ENCODE data around the gene MRM2. TPM values are rescaled to one million over a fixed set of nuclear protein-coding genes. Genes with fewer than 3 reads are reported as not detected.

Gene MRM2
- 44.9 TPM for polyA plus RNA-seq (2013, experiment 1 of 4)
- polyA plus RNA-seq (2013, experiment 2 of 4), result 50.6 TPM
- 36.6 TPM for polyA plus RNA-seq (2013, experiment 3 of 4)
- 40.7 TPM for polyA plus RNA-seq (2013, experiment 4 of 4)

- 0 to 1% methylated on average over 81 of the region's 81 CpGs for WGBS, 2 experiments
- H3K27me3 ChIP-seq (ENCODE audit: control insufficient read depth, insufficient read depth, low read length, poor library complexity, severe bottlenecking), result no peaks in the 10 kb centered on the region
- H3K36me3 ChIP-seq (ENCODE audit: control insufficient read depth, insufficient read depth, low read length), result peaks cover 26% of the 10 kb centered on the region
- peak within 1 kb of the TSS; percentile 12 for H3K27ac ChIP-seq (ENCODE audit: insufficient read depth, low read depth, low read length, poor library complexity, severe bottlenecking)
- no peaks in the 10 kb centered on the region for H3K9me3 ChIP-seq (ENCODE audit: control insufficient read depth, low read length)
- peak within 1 kb of the TSS; percentile 86 for H3K4me3 ChIP-seq (ENCODE audit: insufficient read depth, low read depth, low read length)
- peaks cover 10% of the 10 kb centered on the region for H3K4me1 ChIP-seq (ENCODE audit: control insufficient read depth, insufficient read depth, low read length)
These were observed at the start of gene MRM2, which contains the start of gene NUDT1 for GRCh38 chr7:2241580-2242540. Gene MRM2, minus strand, starts transcription at chr7:2242205. Its CDS starts 36 bp downstream, at chr7:2242169. Gene NUDT1, plus strand, starts transcription at chr7:2242226. Its CDS starts 2,349 bp downstream, at chr7:2244575.

GRCh38 chr7:2290877-2291276 lies 48.9 kb upstream of the MRM2 start:
- WGBS, 2 experiments, result 94 to 95% methylated on average over 6 of the region's 6 CpGs
- Histone ChIP-seq H3K9me3 (ENCODE audit: control insufficient read depth, low read length) (no peaks in the 10 kb centered on the region), H3K27ac (ENCODE audit: insufficient read depth, low read depth, low read length, poor library complexity, severe bottlenecking) (no peak overlapping the region), H3K4me1 (ENCODE audit: control insufficient read depth, insufficient read depth, low read length) (no peaks in the 10 kb centered on the region), H3K4me3 (ENCODE audit: insufficient read depth, low read depth, low read length) (no peak overlapping the region), H3K27me3 (ENCODE audit: control insufficient read depth, insufficient read depth, low read length, poor library complexity, severe bottlenecking) (no peaks in the 10 kb centered on the region), H3K36me3 (ENCODE audit: control insufficient read depth, insufficient read depth, low read length) (no peaks in the 10 kb centered on the region)

- WGBS, 2 experiments, result 93 to 94% methylated on average over 13 of the region's 13 CpGs
- Histone ChIP-seq H3K27me3 (ENCODE audit: control insufficient read depth, insufficient read depth, low read length, poor library complexity, severe bottlenecking) (no peaks in the 10 kb centered on the region), H3K4me1 (ENCODE audit: control insufficient read depth, insufficient read depth, low read length) (no peaks in the 10 kb centered on the region), H3K27ac (ENCODE audit: insufficient read depth, low read depth, low read length, poor library complexity, severe bottlenecking) (no peak overlapping the region), H3K9me3 (ENCODE audit: control insufficient read depth, low read length) (no peaks in the 10 kb centered on the region), H3K36me3 (ENCODE audit: control insufficient read depth, insufficient read depth, low read length) (no peaks in the 10 kb centered on the region), H3K4me3 (ENCODE audit: insufficient read depth, low read depth, low read length) (no peak overlapping the region)
These were observed 47.6 kb upstream of the MRM2 start for GRCh38 chr7:2289621-2290020.

GRCh38 chr7:2289111-2289586 lies 47.1 kb upstream of the MRM2 start:
- WGBS, 2 experiments, result 96% methylated on average over 20 of the region's 20 CpGs
- no peaks in the 10 kb centered on the region for H3K27me3 ChIP-seq (ENCODE audit: control insufficient read depth, insufficient read depth, low read length, poor library complexity, severe bottlenecking)
- no peaks in the 10 kb centered on the region for H3K36me3 ChIP-seq (ENCODE audit: control insufficient read depth, insufficient read depth, low read length)
- no peaks in the 10 kb centered on the region for H3K9me3 ChIP-seq (ENCODE audit: control insufficient read depth, low read length)
- no peak overlapping the region for H3K27ac ChIP-seq (ENCODE audit: insufficient read depth, low read depth, low read length, poor library complexity, severe bottlenecking)
- H3K4me1 ChIP-seq (ENCODE audit: control insufficient read depth, insufficient read depth, low read length), result no peaks in the 10 kb centered on the region
- H3K4me3 ChIP-seq (ENCODE audit: insufficient read depth, low read depth, low read length), result no peak overlapping the region

GRCh38 chr7:2288503-2288902 lies 46.5 kb upstream of the MRM2 start:
- WGBS, 2 experiments, result 91 to 93% methylated on average over 8 of the region's 8 CpGs
- H3K27ac ChIP-seq (ENCODE audit: insufficient read depth, low read depth, low read length, poor library complexity, severe bottlenecking), result no peak overlapping the region
- H3K27me3 ChIP-seq (ENCODE audit: control insufficient read depth, insufficient read depth, low read length, poor library complexity, severe bottlenecking), result no peaks in the 10 kb centered on the region
- H3K4me3 ChIP-seq (ENCODE audit: insufficient read depth, low read depth, low read length), result no peak overlapping the region
- no peaks in the 10 kb centered on the region for H3K36me3 ChIP-seq (ENCODE audit: control insufficient read depth, insufficient read depth, low read length)
- H3K9me3 ChIP-seq (ENCODE audit: control insufficient read depth, low read length), result no peaks in the 10 kb centered on the region
- H3K4me1 ChIP-seq (ENCODE audit: control insufficient read depth, insufficient read depth, low read length), result no peaks in the 10 kb centered on the region

- H3K9me3 ChIP-seq (ENCODE audit: control insufficient read depth, low read length), result no peaks in the 10 kb centered on the region
- H3K4me3 ChIP-seq (ENCODE audit: insufficient read depth, low read depth, low read length), result no peak overlapping the region
- no peaks in the 10 kb centered on the region for H3K36me3 ChIP-seq (ENCODE audit: control insufficient read depth, insufficient read depth, low read length)
- no peaks in the 10 kb centered on the region for H3K4me1 ChIP-seq (ENCODE audit: control insufficient read depth, insufficient read depth, low read length)
- no peaks in the 10 kb centered on the region for H3K27me3 ChIP-seq (ENCODE audit: control insufficient read depth, insufficient read depth, low read length, poor library complexity, severe bottlenecking)
- no peak overlapping the region for H3K27ac ChIP-seq (ENCODE audit: insufficient read depth, low read depth, low read length, poor library complexity, severe bottlenecking)
- 89 to 93% methylated on average over 8 of the region's 8 CpGs for WGBS, 2 experiments
These were observed 45.7 kb upstream of the MRM2 start for GRCh38 chr7:2287745-2288144.

GRCh38 chr7:2283074-2283473 lies 41.1 kb upstream of the MRM2 start:
- H3K27me3 ChIP-seq (ENCODE audit: control insufficient read depth, insufficient read depth, low read length, poor library complexity, severe bottlenecking), result no peaks in the 10 kb centered on the region
- H3K27ac ChIP-seq (ENCODE audit: insufficient read depth, low read depth, low read length, poor library complexity, severe bottlenecking), result no peak overlapping the region
- no peaks in the 10 kb centered on the region for H3K9me3 ChIP-seq (ENCODE audit: control insufficient read depth, low read length)
- H3K4me1 ChIP-seq (ENCODE audit: control insufficient read depth, insufficient read depth, low read length), result no peaks in the 10 kb centered on the region
- no peaks in the 10 kb centered on the region for H3K36me3 ChIP-seq (ENCODE audit: control insufficient read depth, insufficient read depth, low read length)
- 87 to 88% methylated on average over 20 of the region's 20 CpGs for WGBS, 2 experiments
- no peak overlapping the region for H3K4me3 ChIP-seq (ENCODE audit: insufficient read depth, low read depth, low read length)

- Histone ChIP-seq H3K36me3 (ENCODE audit: control insufficient read depth, insufficient read depth, low read length) (no peaks in the 10 kb centered on the region), H3K27ac (ENCODE audit: insufficient read depth, low read depth, low read length, poor library complexity, severe bottlenecking) (no peak overlapping the region), H3K9me3 (ENCODE audit: control insufficient read depth, low read length) (no peaks in the 10 kb centered on the region), H3K4me1 (ENCODE audit: control insufficient read depth, insufficient read depth, low read length) (no peaks in the 10 kb centered on the region), H3K4me3 (ENCODE audit: insufficient read depth, low read depth, low read length) (no peak overlapping the region), H3K27me3 (ENCODE audit: control insufficient read depth, insufficient read depth, low read length, poor library complexity, severe bottlenecking) (no peaks in the 10 kb centered on the region)
- WGBS, 2 experiments, result 79 to 80% methylated on average over 14 of the region's 14 CpGs
These were observed 40.3 kb upstream of the MRM2 start for GRCh38 chr7:2282185-2282751.

GRCh38 chr7:2281541-2281940 lies 39.5 kb upstream of the MRM2 start:
- 89 to 92% methylated on average over 9 of the region's 9 CpGs for WGBS, 2 experiments
- H3K27ac ChIP-seq (ENCODE audit: insufficient read depth, low read depth, low read length, poor library complexity, severe bottlenecking), result no peak overlapping the region
- no peaks in the 10 kb centered on the region for H3K4me1 ChIP-seq (ENCODE audit: control insufficient read depth, insufficient read depth, low read length)
- H3K4me3 ChIP-seq (ENCODE audit: insufficient read depth, low read depth, low read length), result no peak overlapping the region
- no peaks in the 10 kb centered on the region for H3K27me3 ChIP-seq (ENCODE audit: control insufficient read depth, insufficient read depth, low read length, poor library complexity, severe bottlenecking)
- no peaks in the 10 kb centered on the region for H3K36me3 ChIP-seq (ENCODE audit: control insufficient read depth, insufficient read depth, low read length)
- no peaks in the 10 kb centered on the region for H3K9me3 ChIP-seq (ENCODE audit: control insufficient read depth, low read length)

- Histone ChIP-seq H3K36me3 (ENCODE audit: control insufficient read depth, insufficient read depth, low read length) (no peaks in the 10 kb centered on the region), H3K4me3 (ENCODE audit: insufficient read depth, low read depth, low read length) (no peak overlapping the region), H3K4me1 (ENCODE audit: control insufficient read depth, insufficient read depth, low read length) (no peaks in the 10 kb centered on the region), H3K9me3 (ENCODE audit: control insufficient read depth, low read length) (no peaks in the 10 kb centered on the region), H3K27ac (ENCODE audit: insufficient read depth, low read depth, low read length, poor library complexity, severe bottlenecking) (no peak overlapping the region), H3K27me3 (ENCODE audit: control insufficient read depth, insufficient read depth, low read length, poor library complexity, severe bottlenecking) (no peaks in the 10 kb centered on the region)
- 90 to 98% methylated on average over 2 of the region's 2 CpGs for WGBS, 2 experiments
These were observed 38.4 kb upstream of the MRM2 start for GRCh38 chr7:2280424-2280823.
